K562 treated with DMSO at 1 percent for 4 hours (cell line): ENCODE measurements around the gene GZMB. TPM values are rescaled to one million over a fixed set of nuclear protein-coding genes. Genes with fewer than 3 reads are reported as not detected.

Experiments
- total RNA-seq: library from RNA; unstranded; fragments of 300-600 nt; gene quantifications from 2 replicates; pipeline ENCODE4 v1.2.3, GENCODE V29; 2022; ENCODE audit not compliant: insufficient read depth

The GZMB gene
- total RNA-seq, result not detected in 2 replicates

GRCh38 chr14:24634158-24634557, at the start of gene GZMB:
Gene GZMB, minus strand, starts transcription at chr14:24634190. Its CDS starts 30 bp downstream, at chr14:24634160.

GRCh38 chr14:24609655-24610344, 24.2 kb downstream of the GZMB start, which contains the start of gene GZMH:
Gene GZMH, minus strand, starts transcription at chr14:24609685. Its CDS starts 72 bp downstream, at chr14:24609613.

Other genes with a start within 250 kb of the GZMB start
- gene NYNRIN, start 235.2 kb downstream of the GZMB start, total RNA-seq, result 0.94 and 1.3 TPM in 2 replicates
- 0.71 TPM in 1 of 2 replicates, not detected in the other for gene CBLN3, start 204.5 kb downstream of the GZMB start, total RNA-seq
- gene KHNYN, start 204.2 kb downstream of the GZMB start, total RNA-seq, result 24.9 and 30.8 TPM in 2 replicates
- gene SDR39U1, start 191.4 kb downstream of the GZMB start, total RNA-seq, result 51.9 and 69.4 TPM in 2 replicates
- not detected in 2 replicates for gene CMA1, start 125.9 kb downstream of the GZMB start, total RNA-seq
- gene CTSG, start 57.9 kb downstream of the GZMB start, total RNA-seq, result not detected in 2 replicates
- gene GZMH, start 24.5 kb downstream of the GZMB start, total RNA-seq, result 2.0 TPM in 1 of 2 replicates, not detected in the other